ENCODE measurements around the gene GPR156.

GPR156 gene

DNA sequence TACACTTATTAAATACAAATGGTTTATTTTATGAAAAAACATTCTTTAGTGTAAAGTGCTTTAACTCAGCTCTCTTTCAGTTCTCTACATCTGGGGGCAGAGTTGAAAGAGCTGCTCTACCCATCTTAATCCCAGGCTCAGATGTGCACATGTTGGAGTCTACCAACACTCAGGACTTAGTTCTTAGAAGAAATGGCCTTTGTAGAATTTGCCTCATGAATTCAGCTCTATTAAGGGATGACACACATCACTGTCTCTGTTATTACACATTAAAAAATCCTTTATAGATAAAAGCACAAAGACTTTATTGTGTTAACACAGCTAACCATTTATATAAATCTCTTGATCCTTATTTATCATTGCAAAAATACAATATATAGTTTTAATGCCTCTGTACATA lies 159.0 kb downstream of the GPR156 start:
- DNase-seq (ENCODE audit: low read depth in 2 of 2): no peak

GRCh38 chr3:120119846-120120510 lies 165.0 kb downstream of the GPR156 start:
- no peak for DNase-seq (ENCODE audit: low read depth in 2 of 2)

Measured in stimulated activated CD8-positive, alpha-beta memory T cell treated with anti-CD3 and anti-CD28 coated beads, Interleukin-2, amount 100 ng/mL, for 48 hours (primary cell).